Measurements from ENCODE around the gene FOSB. TPM values are rescaled to one million over a fixed set of nuclear protein-coding genes. Genes with fewer than 3 reads are reported as not detected.

FOSB gene
- total and polyA plus RNA-seq, 9 of the 15 experiments (the other 6 are each of a cell fraction or from before 2014, with no cell fraction given) = 0.11 to 2.7 (median 0.73) TPM

- TF ChIP-seq PREB (CRISPR knock-in tag; IDR thresholded peaks at IDR 0.05) (no peak), ZNF407 (IDR thresholded peaks at IDR 0.05; ENCODE audit: low read depth) (no peak; the same call in 1 of the 2 replicates), GTF2A2 (tag; IDR thresholded peaks at IDR 0.05) (no peak), NFE2L1 (tag; IDR thresholded peaks at IDR 0.05; ENCODE audit: borderline replicate concordance, low read depth) (no peak), TSC22D4 (tag; IDR thresholded peaks at IDR 0.05) (no peak), MAFF (IDR thresholded peaks at IDR 0.05; ENCODE audit: low read length) (no peak), WHSC1 (IDR thresholded peaks at IDR 0.05; ENCODE audit: low read length) (no peak), JUNB (CRISPR knock-in tag; conservative IDR thresholded peaks at IDR 0.05) (peak; percentile 62), PPARD (CRISPR knock-in tag; IDR thresholded peaks at IDR 0.05) (no peak), MLX (CRISPR knock-in tag; conservative IDR thresholded peaks at IDR 0.05) (no peak), ARID1B (IDR thresholded peaks at IDR 0.05) (peak; percentile 63; the same call in 1 of the 2 replicates), HIVEP1 (CRISPR knock-in tag; IDR thresholded peaks at IDR 0.05) (peak; percentile 22; the same call in 1 of the 2 replicates)
- TF ChIP-seq, protein P1, sequence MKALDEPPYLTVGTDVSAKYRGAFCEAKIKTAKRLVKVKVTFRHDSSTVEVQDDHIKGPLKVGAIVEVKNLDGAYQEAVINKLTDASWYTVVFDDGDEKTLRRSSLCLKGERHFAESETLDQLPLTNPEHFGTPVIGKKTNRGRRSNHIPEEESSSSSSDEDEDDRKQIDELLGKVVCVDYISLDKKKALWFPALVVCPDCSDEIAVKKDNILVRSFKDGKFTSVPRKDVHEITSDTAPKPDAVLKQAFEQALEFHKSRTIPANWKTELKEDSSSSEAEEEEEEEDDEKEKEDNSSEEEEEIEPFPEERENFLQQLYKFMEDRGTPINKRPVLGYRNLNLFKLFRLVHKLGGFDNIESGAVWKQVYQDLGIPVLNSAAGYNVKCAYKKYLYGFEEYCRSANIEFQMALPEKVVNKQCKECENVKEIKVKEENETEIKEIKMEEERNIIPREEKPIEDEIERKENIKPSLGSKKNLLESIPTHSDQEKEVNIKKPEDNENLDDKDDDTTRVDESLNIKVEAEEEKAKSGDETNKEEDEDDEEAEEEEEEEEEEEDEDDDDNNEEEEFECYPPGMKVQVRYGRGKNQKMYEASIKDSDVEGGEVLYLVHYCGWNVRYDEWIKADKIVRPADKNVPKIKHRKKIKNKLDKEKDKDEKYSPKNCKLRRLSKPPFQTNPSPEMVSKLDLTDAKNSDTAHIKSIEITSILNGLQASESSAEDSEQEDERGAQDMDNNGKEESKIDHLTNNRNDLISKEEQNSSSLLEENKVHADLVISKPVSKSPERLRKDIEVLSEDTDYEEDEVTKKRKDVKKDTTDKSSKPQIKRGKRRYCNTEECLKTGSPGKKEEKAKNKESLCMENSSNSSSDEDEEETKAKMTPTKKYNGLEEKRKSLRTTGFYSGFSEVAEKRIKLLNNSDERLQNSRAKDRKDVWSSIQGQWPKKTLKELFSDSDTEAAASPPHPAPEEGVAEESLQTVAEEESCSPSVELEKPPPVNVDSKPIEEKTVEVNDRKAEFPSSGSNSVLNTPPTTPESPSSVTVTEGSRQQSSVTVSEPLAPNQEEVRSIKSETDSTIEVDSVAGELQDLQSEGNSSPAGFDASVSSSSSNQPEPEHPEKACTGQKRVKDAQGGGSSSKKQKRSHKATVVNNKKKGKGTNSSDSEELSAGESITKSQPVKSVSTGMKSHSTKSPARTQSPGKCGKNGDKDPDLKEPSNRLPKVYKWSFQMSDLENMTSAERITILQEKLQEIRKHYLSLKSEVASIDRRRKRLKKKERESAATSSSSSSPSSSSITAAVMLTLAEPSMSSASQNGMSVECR (CRISPR knock-in tag; IDR thresholded peaks at IDR 0.05) = peak; percentile 89
Observed at GRCh38 chr19:45506246-45506988, 38.6 kb downstream of the FOSB start (continued).
